PC-9 (cell line): Measurements from ENCODE around the gene AP2A1. TPM values are rescaled to one million over a fixed set of nuclear protein-coding genes. Genes with fewer than 3 reads are reported as not detected.

Experiments used
- BruUV-seq: library from RNA; stranded (reverse); fragments of 400-500 nt; replicated peaks from 2 replicates; lab custom pipeline; 2021; lab: Mats Ljungman, UMichigan
- CTCF ChIA-PET: fragments of 300-600 bp; sonication (Branson Sonifier 250); formaldehyde crosslinking; loops from one replicate; lab custom pipeline; 2022; ENCODE audit warnings: antibody characterized with exemption; lab: Charles Lee
- POLR2A ChIA-PET: fragments of 300-600 bp; sonication (Branson Sonifier 250); formaldehyde crosslinking; loops from one replicate; lab custom pipeline; 2022; ENCODE audit warnings: antibody characterized with exemption; ENCODE audit not compliant: unreplicated experiment; lab: Charles Lee
- DNase-seq, 2 experiments: peaks; one replicate each; pipeline versions ENCODE4 v3.0.0 to v3.0.0-alpha.2; 2015 to 2022; ENCODE audit warnings: mixed read lengths in 1 of 2
- H2AFZ ChIP-seq: fragments of 200-600 bp; sonication (generic); 2 replicates; pipeline ENCODE4 v1.8.1; 2017; ENCODE audit warnings: antibody characterized with exemption
- H3F3A ChIP-seq: fragments of 200-600 bp; sonication (generic); 2 replicates; pipeline ENCODE4 v1.8.1; 2017; ENCODE audit warnings: antibody characterized with exemption, mild to moderate bottlenecking, low read depth; ENCODE audit not compliant: insufficient read depth
- H3K27ac ChIP-seq: fragments of 200-600 bp; sonication (generic); 2 replicates; pipeline ENCODE4 v1.6.1; 2016; ENCODE audit warnings: mixed run types
- H3K27me3 ChIP-seq: fragments of 200-600 bp; sonication (generic); 2 replicates; pipeline ENCODE4 v1.6.1; 2016; ENCODE audit warnings: low read depth, mixed run types; ENCODE audit not compliant: insufficient read depth
- H3K36me3 ChIP-seq: fragments of 200-600 bp; sonication (generic); 2 replicates; pipeline ENCODE4 v1.6.1; 2016; ENCODE audit warnings: low read depth, mixed run types
- H3K4me1 ChIP-seq: fragments of 200-600 bp; sonication (generic); replicated peaks from 2 replicates; pipeline ENCODE4 v1.6.1; 2016; ENCODE audit warnings: mixed run types; ENCODE audit not compliant: insufficient read depth
- H3K4me2 ChIP-seq: fragments of 200-600 bp; sonication (generic); 2 replicates; pipeline ENCODE4 v1.6.1; 2017; ENCODE audit warnings: mixed run types
- H3K4me3 ChIP-seq: fragments of 200-600 bp; sonication (generic); 2 replicates; pipeline ENCODE4 v1.6.1; 2016; ENCODE audit warnings: mixed run types
- H3K79me2 ChIP-seq: fragments of 200-600 bp; sonication (generic); 2 replicates; pipeline ENCODE4 v1.6.1; 2017; ENCODE audit warnings: low read depth, mixed run types
- H3K9me2 ChIP-seq: fragments of 200-600 bp; sonication (generic); 2 replicates; pipeline ENCODE4 v1.8.1; 2017; ENCODE audit warnings: mild to moderate bottlenecking; ENCODE audit not compliant: insufficient read depth
- H3K9me3 ChIP-seq: fragments of 200-600 bp; sonication (generic); 2 replicates; pipeline ENCODE4 v1.8.1; 2016; ENCODE audit warnings: low read depth; ENCODE audit not compliant: insufficient read depth
- H4K20me1 ChIP-seq: fragments of 200-600 bp; sonication (generic); 2 replicates; pipeline ENCODE4 v1.8.1; 2017; ENCODE audit not compliant: insufficient read depth
- CTCF ChIP-seq: fragments of 200-600 bp; sonication (generic); conservative IDR thresholded peaks from 2 replicates; pipeline ENCODE4 v1.6.1; 2017; ENCODE audit warnings: mixed run types, antibody characterized with exemption, mild to moderate bottlenecking, moderate library complexity
- EZH2 ChIP-seq: fragments of 200-600 bp; sonication (generic); IDR thresholded peaks from 2 replicates; pipeline ENCODE4 v1.8.0; 2017; ENCODE audit warnings: antibody characterized with exemption, low read depth
- intact Hi-C: fragments of 100-400 bp; cut with micrococcal nuclease; formaldehyde crosslinking; loops from one replicate; pipeline ENCODE4 v1.10.0; 2022; ENCODE audit not compliant: unreplicated experiment
- total RNA-seq: library from RNA; stranded (reverse); gene quantifications from 2 replicates; pipeline ENCODE4 v1.2.3, GENCODE V29; 2021

AP2A1 gene
- total RNA-seq, 1 experiment from 2014 or later: 91.8 TPM

DNA sequence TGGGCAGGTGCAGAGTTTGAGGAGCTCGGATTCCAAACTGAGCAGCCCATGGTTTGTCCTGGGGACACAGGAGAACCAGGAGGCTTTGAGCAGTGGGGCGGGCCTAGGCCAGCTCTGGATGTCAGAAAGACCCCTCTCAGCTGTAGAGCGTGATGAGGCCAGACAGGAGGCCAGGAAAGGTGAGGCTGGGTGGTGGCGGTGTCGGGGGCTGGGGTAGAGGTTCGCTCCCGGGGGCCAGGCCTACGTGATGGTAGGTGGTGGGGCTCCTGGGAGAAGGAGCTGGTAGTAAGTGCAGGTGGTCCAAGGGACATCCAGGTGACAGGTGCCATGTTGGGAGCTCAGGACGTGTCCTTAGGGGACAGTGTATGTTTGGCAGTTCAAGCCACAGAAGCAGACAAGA is 70.6 kb downstream of the AP2A1 start:
- DNase-seq: no peak
- H2AFZ ChIP-seq: no peak overlapping the region
- peaks cover 17% of the 10 kb centered on the region for H3F3A ChIP-seq
- H3K9me2 ChIP-seq: no peaks in the 10 kb centered on the region
- CTCF ChIA-PET: no interaction called here
- H3K4me3 ChIP-seq: no peak overlapping the region
- no peaks in the 10 kb centered on the region for H3K9me3 ChIP-seq
- POLR2A ChIA-PET: no interaction called here
- no peak overlapping the region for H3K4me2 ChIP-seq
- H3K27ac ChIP-seq: no peak overlapping the region
- intact Hi-C loops: no loop called here
- H3K27me3 ChIP-seq: no peaks in the 10 kb centered on the region
- peaks cover 19% of the 10 kb centered on the region for H3K36me3 ChIP-seq
- no peaks in the 10 kb centered on the region for H3K79me2 ChIP-seq
- TF ChIP-seq EZH2 (no peak), CTCF (no peak)
- no TSS peak for BruUV-seq
- no peaks in the 10 kb centered on the region for H3K4me1 ChIP-seq
- peaks cover 8% of the 10 kb centered on the region; the same call in 1 of the 2 replicates for H4K20me1 ChIP-seq

GRCh38 chr19:49838885-49839588 is 72.2 kb downstream of the AP2A1 start:
- Histone ChIP-seq H3K4me3 (no peak overlapping the region), H4K20me1 (peaks cover 11% of the 10 kb centered on the region; the same call in 1 of the 2 replicates), H3K27me3 (no peaks in the 10 kb centered on the region), H3K79me2 (no peaks in the 10 kb centered on the region), H3K27ac (no peak overlapping the region), H3K9me3 (no peaks in the 10 kb centered on the region), H3K36me3 (peaks cover 19% of the 10 kb centered on the region), H3K4me1 (no peaks in the 10 kb centered on the region), H3F3A (peaks cover 21% of the 10 kb centered on the region), H2AFZ (no peak overlapping the region), H3K9me2 (no peaks in the 10 kb centered on the region), H3K4me2 (no peak overlapping the region)
- ChIA-PET POLR2A (no interaction called here), CTCF (no interaction called here)
- intact Hi-C loops: no loop called here
- TF ChIP-seq EZH2: no peak
- no peak for TF ChIP-seq CTCF
- DNase-seq: no peak
- no TSS peak for BruUV-seq

DNA sequence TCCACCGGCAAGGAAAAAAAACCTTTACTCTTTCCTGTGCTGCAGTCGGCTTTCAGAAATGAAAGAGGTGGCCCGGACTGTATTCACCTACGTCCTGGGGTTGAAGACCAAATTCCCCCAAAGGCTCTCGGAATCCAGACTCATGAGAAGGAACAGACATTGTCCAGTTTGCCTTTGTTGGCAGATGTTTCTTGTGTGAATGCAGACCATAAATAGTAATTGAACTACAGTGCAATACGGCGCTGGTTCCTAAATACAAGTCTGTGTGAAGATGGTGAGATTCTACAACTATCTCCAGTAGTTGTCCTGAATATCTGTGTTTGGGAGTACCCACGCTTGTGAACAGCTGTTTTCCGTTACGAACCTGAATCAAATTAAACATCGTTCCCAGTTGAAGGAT is 72.9 kb downstream of the AP2A1 start:
- no peak overlapping the region for H3K4me2 ChIP-seq
- no peaks in the 10 kb centered on the region for H3K4me1 ChIP-seq
- H3K36me3 ChIP-seq: peaks cover 19% of the 10 kb centered on the region
- H2AFZ ChIP-seq: no peak overlapping the region
- intact Hi-C loops: no loop called here
- H3K79me2 ChIP-seq: no peaks in the 10 kb centered on the region
- no peak overlapping the region for H3K4me3 ChIP-seq
- DNase-seq: no peak
- no peak overlapping the region for H3K27ac ChIP-seq
- POLR2A ChIA-PET: no interaction called here
- H4K20me1 ChIP-seq: peaks cover 11% of the 10 kb centered on the region; the same call in 1 of the 2 replicates
- H3K9me2 ChIP-seq: no peaks in the 10 kb centered on the region
- H3K27me3 ChIP-seq: no peaks in the 10 kb centered on the region
- CTCF ChIA-PET: no interaction called here
- no peaks in the 10 kb centered on the region for H3K9me3 ChIP-seq
- no TSS peak for BruUV-seq
- TF ChIP-seq EZH2: no peak
- no peak for TF ChIP-seq CTCF
- H3F3A ChIP-seq: peaks cover 21% of the 10 kb centered on the region
